ENCODE measurements around the gene ARHGEF33.

DNA sequence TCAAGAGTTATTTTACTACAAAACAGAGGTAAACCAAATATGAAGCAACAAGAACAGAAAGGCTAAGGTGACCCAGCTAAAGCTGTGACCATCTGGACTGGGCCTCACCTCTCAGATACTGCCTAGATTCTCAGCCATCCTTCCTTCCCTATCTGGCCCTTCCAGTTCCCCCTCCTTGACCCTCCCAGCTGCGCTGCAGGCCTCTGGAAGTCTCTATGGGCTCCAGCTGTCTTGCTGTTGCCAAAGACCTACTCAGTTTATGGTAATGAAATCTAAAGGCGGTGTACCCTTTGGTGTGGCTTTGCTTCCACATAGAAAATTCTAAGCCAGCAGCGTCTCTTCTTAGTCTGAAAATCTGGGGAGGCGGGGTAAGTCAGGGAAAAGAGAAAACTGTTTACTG lies 55.7 kb downstream of the ARHGEF33 start:
- TF ChIP-seq POLR2A (IDR thresholded peaks at IDR 0.05): no peak
- TF ChIP-seq, protein P1, sequence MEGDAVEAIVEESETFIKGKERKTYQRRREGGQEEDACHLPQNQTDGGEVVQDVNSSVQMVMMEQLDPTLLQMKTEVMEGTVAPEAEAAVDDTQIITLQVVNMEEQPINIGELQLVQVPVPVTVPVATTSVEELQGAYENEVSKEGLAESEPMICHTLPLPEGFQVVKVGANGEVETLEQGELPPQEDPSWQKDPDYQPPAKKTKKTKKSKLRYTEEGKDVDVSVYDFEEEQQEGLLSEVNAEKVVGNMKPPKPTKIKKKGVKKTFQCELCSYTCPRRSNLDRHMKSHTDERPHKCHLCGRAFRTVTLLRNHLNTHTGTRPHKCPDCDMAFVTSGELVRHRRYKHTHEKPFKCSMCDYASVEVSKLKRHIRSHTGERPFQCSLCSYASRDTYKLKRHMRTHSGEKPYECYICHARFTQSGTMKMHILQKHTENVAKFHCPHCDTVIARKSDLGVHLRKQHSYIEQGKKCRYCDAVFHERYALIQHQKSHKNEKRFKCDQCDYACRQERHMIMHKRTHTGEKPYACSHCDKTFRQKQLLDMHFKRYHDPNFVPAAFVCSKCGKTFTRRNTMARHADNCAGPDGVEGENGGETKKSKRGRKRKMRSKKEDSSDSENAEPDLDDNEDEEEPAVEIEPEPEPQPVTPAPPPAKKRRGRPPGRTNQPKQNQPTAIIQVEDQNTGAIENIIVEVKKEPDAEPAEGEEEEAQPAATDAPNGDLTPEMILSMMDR (IDR thresholded peaks at IDR 0.05): no peak

Measured in testis (tissue), 2 donors.